HL-60 (cell line): ENCODE results near the gene SUPT16H.
"Not testable (repeated sequence)": the region's sequence is repeated elsewhere in the genome, so short reads cannot be mapped to it uniquely, and the experiment has no call there.

Source experiments
- DNase-seq, 2 experiments: peaks; one replicate each; pipeline ENCODE4 v3.0.0-alpha.2; 2010 to 2020; ENCODE audit warnings: low read depth in 1 of 2, low spot score in 1 of 2
- H3K27ac ChIP-seq: fragments of 250-450 bp; sonication (Bioruptor Pico); replicated peaks from 2 replicates; pipeline ENCODE4 v1.5.1; 2020; ENCODE audit warnings: mild to moderate bottlenecking, moderate library complexity
- H3K27me3 ChIP-seq: fragments of 250-450 bp; sonication (Bioruptor Pico); 2 replicates; pipeline ENCODE4 v1.5.1; 2021; ENCODE audit warnings: mild to moderate bottlenecking, moderate library complexity; ENCODE audit not compliant: insufficient read depth, poor library complexity, severe bottlenecking
- H3K4me3 ChIP-seq: replicated peaks from 2 replicates; pipeline ENCODE4 v1.5.1; 2011; ENCODE audit warnings: mild to moderate bottlenecking, control low read depth, low read length; ENCODE audit not compliant: insufficient read depth
- GABPA ChIP-seq: IDR thresholded peaks from 2 replicates; pipeline ENCODE4 v1.6.1; 2012; ENCODE audit warnings: low read depth
- POLR2AphosphoS5 ChIP-seq: IDR thresholded peaks from 2 replicates; pipeline ENCODE4 v1.6.1; 2012; ENCODE audit warnings: low read depth
- SPI1 ChIP-seq: IDR thresholded peaks from 2 replicates; pipeline ENCODE4 v1.6.1; 2012; ENCODE audit warnings: low read depth, mild to moderate bottlenecking, borderline replicate concordance
- TF ChIP-seq, protein P1 (sequence below): IDR thresholded peaks from one replicate; pipeline ENCODE4 v1.5.1; 2011; ENCODE audit warnings: low read length, control low read depth, inconsistent platforms; ENCODE audit not compliant: insufficient read depth
- TF ChIP-seq, protein P2 (sequence below): IDR thresholded peaks from 2 replicates; pipeline ENCODE4 v1.6.1; 2012; ENCODE audit warnings: low read depth; ENCODE audit not compliant: insufficient replicate concordance

Gene SUPT16H

DNA sequence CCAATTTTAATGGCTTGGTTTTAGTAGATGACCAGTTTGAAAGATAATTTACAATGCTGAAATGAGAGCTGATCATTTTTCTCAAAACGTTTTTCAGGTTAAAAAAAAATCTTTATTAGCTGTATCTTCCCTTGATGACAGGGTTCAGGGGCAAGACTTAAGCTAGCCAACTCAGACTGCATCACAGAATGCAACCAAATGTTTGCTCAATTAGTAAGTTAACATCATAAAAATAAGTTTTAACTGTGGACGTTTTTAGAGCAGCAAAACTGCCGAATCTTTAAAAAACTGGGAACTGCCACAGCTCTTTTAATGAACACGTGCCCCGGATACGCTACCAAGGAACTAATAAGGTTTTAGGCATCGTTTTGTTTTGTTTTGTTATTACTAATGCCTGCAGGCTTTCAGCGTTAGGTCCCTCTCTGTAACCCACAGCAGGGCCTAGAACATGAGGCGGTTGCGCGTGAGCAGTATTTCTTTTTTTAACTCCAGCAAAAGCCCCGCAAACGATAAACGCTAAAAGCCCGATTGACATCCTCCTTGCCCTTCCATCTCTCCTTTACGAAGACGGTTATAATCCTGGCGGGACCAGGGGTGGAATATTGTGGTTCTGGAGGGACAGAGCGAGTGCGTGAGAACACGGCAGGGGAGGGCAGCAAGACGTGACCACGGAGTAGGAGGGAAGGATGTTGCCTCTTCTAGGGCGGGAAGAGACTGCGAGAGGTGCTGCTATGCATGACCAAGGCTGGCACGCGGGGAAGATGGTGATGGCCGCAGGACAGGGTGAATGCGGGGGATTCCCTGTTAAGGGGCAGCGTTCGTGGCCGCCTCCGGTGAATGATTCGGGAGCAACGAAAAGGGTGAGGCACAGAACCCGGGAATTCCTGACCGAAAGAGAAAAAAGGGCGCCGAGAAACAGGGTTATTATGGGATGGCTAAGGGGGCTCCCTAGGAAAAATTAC is 652 bp downstream of the SUPT16H start:
- Histone ChIP-seq H3K27me3 (no peaks in the 10 kb centered on the region), H3K27ac (peak overlapping the region; percentile 96), H3K4me3 (peak overlapping the region; percentile 82)
- peak; percentile 54 to 55 for DNase-seq
- TF ChIP-seq SPI1 = peak; percentile 22; the same call in 1 of the 2 replicates
- TF ChIP-seq, protein P1, sequence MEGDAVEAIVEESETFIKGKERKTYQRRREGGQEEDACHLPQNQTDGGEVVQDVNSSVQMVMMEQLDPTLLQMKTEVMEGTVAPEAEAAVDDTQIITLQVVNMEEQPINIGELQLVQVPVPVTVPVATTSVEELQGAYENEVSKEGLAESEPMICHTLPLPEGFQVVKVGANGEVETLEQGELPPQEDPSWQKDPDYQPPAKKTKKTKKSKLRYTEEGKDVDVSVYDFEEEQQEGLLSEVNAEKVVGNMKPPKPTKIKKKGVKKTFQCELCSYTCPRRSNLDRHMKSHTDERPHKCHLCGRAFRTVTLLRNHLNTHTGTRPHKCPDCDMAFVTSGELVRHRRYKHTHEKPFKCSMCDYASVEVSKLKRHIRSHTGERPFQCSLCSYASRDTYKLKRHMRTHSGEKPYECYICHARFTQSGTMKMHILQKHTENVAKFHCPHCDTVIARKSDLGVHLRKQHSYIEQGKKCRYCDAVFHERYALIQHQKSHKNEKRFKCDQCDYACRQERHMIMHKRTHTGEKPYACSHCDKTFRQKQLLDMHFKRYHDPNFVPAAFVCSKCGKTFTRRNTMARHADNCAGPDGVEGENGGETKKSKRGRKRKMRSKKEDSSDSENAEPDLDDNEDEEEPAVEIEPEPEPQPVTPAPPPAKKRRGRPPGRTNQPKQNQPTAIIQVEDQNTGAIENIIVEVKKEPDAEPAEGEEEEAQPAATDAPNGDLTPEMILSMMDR = no peak

DNA sequence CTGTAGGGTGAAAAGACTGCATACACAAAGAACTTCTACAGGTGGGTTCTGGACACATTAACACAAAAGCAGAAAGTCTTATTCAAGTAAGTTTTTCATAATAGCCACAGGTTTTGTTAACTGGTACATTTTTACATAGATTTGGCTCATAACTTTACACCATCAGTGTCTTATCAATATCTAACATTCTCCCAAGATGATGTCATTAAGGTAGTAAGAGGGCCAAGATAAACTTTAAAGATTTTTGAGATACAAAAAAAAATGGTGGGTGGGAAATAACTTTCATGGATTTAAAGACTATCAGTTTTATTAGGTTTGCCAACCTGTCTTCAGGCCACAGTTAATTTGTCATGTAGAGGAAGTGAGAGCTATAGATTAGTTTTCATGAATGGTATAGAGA is 1.7 kb downstream of the SUPT16H start:
- no peaks in the 10 kb centered on the region for H3K27me3 ChIP-seq
- H3K4me3 ChIP-seq = peak overlapping the region; percentile 82
- TF ChIP-seq POLR2AphosphoS5 (no peak), SPI1 (no peak), GABPA (no peak)
- TF ChIP-seq, protein P2, sequence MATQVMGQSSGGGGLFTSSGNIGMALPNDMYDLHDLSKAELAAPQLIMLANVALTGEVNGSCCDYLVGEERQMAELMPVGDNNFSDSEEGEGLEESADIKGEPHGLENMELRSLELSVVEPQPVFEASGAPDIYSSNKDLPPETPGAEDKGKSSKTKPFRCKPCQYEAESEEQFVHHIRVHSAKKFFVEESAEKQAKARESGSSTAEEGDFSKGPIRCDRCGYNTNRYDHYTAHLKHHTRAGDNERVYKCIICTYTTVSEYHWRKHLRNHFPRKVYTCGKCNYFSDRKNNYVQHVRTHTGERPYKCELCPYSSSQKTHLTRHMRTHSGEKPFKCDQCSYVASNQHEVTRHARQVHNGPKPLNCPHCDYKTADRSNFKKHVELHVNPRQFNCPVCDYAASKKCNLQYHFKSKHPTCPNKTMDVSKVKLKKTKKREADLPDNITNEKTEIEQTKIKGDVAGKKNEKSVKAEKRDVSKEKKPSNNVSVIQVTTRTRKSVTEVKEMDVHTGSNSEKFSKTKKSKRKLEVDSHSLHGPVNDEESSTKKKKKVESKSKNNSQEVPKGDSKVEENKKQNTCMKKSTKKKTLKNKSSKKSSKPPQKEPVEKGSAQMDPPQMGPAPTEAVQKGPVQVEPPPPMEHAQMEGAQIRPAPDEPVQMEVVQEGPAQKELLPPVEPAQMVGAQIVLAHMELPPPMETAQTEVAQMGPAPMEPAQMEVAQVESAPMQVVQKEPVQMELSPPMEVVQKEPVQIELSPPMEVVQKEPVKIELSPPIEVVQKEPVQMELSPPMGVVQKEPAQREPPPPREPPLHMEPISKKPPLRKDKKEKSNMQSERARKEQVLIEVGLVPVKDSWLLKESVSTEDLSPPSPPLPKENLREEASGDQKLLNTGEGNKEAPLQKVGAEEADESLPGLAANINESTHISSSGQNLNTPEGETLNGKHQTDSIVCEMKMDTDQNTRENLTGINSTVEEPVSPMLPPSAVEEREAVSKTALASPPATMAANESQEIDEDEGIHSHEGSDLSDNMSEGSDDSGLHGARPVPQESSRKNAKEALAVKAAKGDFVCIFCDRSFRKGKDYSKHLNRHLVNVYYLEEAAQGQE = no peak
- TF ChIP-seq, protein P1 = no peak
- DNase-seq = no peak
- H3K27ac ChIP-seq = peak overlapping the region; percentile 96

DNA sequence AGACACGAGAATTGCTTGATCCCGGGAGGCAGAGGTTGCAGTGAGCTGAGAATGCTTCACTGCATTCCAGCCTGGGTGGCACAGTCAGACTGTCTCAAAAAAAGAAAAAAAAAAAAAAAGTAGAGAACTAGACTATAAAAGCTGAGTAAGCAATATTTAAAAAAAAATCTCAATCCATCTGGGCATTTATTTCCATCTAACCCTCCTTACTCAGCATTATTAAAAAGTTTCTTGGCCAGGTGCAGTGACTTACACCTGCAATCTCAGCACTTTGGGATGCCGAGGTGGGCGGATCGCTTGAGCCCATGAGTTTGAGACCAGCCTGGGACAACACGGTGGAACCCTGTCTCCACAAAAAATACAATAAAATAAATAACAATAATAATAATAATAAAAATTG is 4.5 kb downstream of the SUPT16H start:
- TF ChIP-seq, protein P1 = no peak
- TF ChIP-seq GABPA = no peak
- TF ChIP-seq SPI1 = no peak
- TF ChIP-seq, protein P2 = no peak
- no peak for TF ChIP-seq POLR2AphosphoS5
- H3K27ac ChIP-seq = no peak overlapping the region
- H3K27me3 ChIP-seq = no peaks in the 10 kb centered on the region
- DNase-seq = no peak
- H3K4me3 ChIP-seq = no peak overlapping the region

DNA sequence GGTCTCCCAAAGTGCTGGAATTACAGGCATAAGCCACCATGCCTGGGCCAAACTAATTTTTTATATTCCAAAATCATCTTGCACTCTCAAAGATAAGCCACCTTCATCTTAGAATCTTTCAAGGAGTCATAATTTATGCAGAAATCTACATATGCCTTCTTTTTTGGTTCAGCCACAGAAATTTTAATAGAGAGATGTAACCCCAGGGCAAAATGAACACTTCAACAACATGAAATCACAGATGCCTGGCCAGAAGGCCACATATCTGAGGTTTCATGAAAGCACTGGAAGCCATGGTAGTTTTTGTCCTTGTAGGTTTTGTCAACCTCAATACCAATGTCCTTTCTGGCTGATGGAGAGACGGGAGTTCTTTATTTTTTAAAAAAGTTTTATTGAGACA is 9.8 kb downstream of the SUPT16H start:
- no peaks in the 10 kb centered on the region for H3K27me3 ChIP-seq
- no peak for DNase-seq
- no peak overlapping the region for H3K4me3 ChIP-seq
- H3K27ac ChIP-seq = no peak overlapping the region
- TF ChIP-seq GABPA = no peak
- TF ChIP-seq SPI1 = no peak
- TF ChIP-seq, protein P1 = no peak
- TF ChIP-seq POLR2AphosphoS5 = no peak

DNA sequence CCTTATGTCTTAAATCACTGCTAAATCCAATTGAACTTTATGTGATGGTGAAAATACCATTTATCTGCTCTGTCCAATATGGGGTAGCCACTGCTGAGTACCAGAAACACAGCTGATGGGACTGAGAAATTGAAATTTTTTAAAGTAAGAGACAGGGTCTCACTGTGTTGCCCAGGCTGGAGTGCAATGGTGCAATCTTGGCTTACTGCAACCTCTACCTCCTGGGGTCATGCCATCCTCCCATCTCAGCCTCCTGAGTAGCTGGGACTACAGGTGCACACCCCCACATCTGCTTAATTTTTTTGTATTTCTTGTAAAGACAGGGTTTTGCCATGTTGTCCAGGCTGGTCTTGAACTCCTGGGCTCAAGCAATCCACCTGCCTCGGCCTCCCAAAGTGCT is 11.0 kb downstream of the SUPT16H start:
- DNase-seq, H3K4me3 ChIP-seq, H3K27me3 ChIP-seq, H3K27ac ChIP-seq: not testable (repeated sequence)
